Mesendoderm (in vitro differentiated cells): ENCODE measurements around the gene RDH11.
"Not testable (repeated sequence)": the region's sequence is repeated elsewhere in the genome, so short reads cannot be mapped to it uniquely, and the experiment has no call there.

Experiments
- DNase-seq: peaks from one replicate; pipeline ENCODE4 v3.0.0; 2013
- H2AK5ac ChIP-seq: 2 replicates; pipeline ENCODE4 v1.6.1; 2013; ENCODE audit warnings: low read length, inconsistent platforms
- H2BK120ac ChIP-seq: 2 replicates; pipeline ENCODE4 v1.6.1; 2013; ENCODE audit warnings: low read depth, mild to moderate bottlenecking, low read length, moderate library complexity, mixed read lengths
- H2BK15ac ChIP-seq: replicated peaks from 2 replicates; pipeline ENCODE4 v1.6.1; 2013; ENCODE audit warnings: low read depth, mild to moderate bottlenecking, moderate library complexity
- H2BK5ac ChIP-seq: 2 replicates; pipeline ENCODE4 v1.6.1; 2013; ENCODE audit warnings: low read length, inconsistent platforms
- H3K18ac ChIP-seq: 2 replicates; pipeline ENCODE4 v1.6.1; 2013; ENCODE audit warnings: mild to moderate bottlenecking, low read length, mixed read lengths
- H3K23ac ChIP-seq: one replicate; pipeline ENCODE4 v1.6.1; 2013; ENCODE audit warnings: low read length
- H3K27ac ChIP-seq: 2 replicates; pipeline ENCODE4 v1.5.1; 2013; ENCODE audit warnings: low read depth, mild to moderate bottlenecking, inconsistent platforms, low read length, moderate library complexity
- H3K27me3 ChIP-seq: 2 replicates; pipeline ENCODE4 v1.6.1; 2013; ENCODE audit warnings: low read length, control low read depth, mild to moderate bottlenecking, inconsistent platforms; ENCODE audit not compliant: insufficient read depth, poor library complexity
- H3K36me3 ChIP-seq: 2 replicates; pipeline ENCODE4 v1.6.1; 2013; ENCODE audit warnings: low read length, inconsistent platforms; ENCODE audit not compliant: control insufficient read depth, insufficient read depth
- H3K4ac ChIP-seq: one replicate; pipeline ENCODE4 v1.6.1; 2013; ENCODE audit warnings: low read depth, mild to moderate bottlenecking, low read length, moderate library complexity
- H3K4me1 ChIP-seq: 2 replicates; pipeline ENCODE4 v1.6.1; 2013; ENCODE audit warnings: low read depth, low read length, inconsistent platforms; ENCODE audit not compliant: control insufficient read depth
- H3K4me2 ChIP-seq: 2 replicates; pipeline ENCODE4 v1.6.1; 2013; ENCODE audit warnings: low read length
- H3K4me3 ChIP-seq: 2 replicates; pipeline ENCODE4 v1.5.1; 2013; ENCODE audit warnings: mild to moderate bottlenecking, low read length
- H3K56ac ChIP-seq: one replicate; pipeline ENCODE4 v1.6.1; 2013; ENCODE audit warnings: low read length
- H3K79me1 ChIP-seq: 2 replicates; pipeline ENCODE4 v1.6.1; 2013; ENCODE audit warnings: low read length, inconsistent platforms
- H3K79me2 ChIP-seq: 2 replicates; pipeline ENCODE4 v1.6.1; 2013; ENCODE audit warnings: mild to moderate bottlenecking, low read length; ENCODE audit not compliant: control insufficient read depth, insufficient read depth
- H3K9ac ChIP-seq: 2 replicates; pipeline ENCODE4 v1.6.1; 2013; ENCODE audit warnings: low read length, inconsistent platforms
- H4K5ac ChIP-seq: one replicate; pipeline ENCODE4 v1.6.1; 2013; ENCODE audit warnings: low read length
- H4K8ac ChIP-seq: one replicate; pipeline ENCODE4 v1.6.1; 2013; ENCODE audit warnings: low read depth, mild to moderate bottlenecking, control low read depth, low read length, moderate library complexity
- WGBS: extraction: QIAGEN DNeasy Blood & Tissue Kit; methylation state at CpG from one replicate; pipeline ENCODE4 v1.1.7; 2013; ENCODE audit warnings: low lambda C conversion rate, missing lambda C conversion rate; ENCODE audit not compliant: insufficient coverage; ENCODE audit errors: extremely low coverage; 5-methylcytosine and 5-hydroxymethylcytosine counted together

Gene RDH11

GRCh38 chr14:67722293-67722692 lies 26.7 kb upstream of the RDH11 start:
- no peak overlapping the region for H3K9ac ChIP-seq
- H3K23ac ChIP-seq: no peak overlapping the region
- no peak overlapping the region for H3K56ac ChIP-seq
- peak; percentile 63 for DNase-seq
- H3K36me3 ChIP-seq: no peaks in the 10 kb centered on the region
- H2AK5ac ChIP-seq: no peak overlapping the region
- H3K4me1 ChIP-seq: no peaks in the 10 kb centered on the region
- H3K27ac ChIP-seq: no peak overlapping the region
- WGBS: no CpG with 5 or more reads among the region's 3 CpGs
- no peaks in the 10 kb centered on the region for H3K79me1 ChIP-seq
- H3K4me3 ChIP-seq: no peak overlapping the region
- no peaks in the 10 kb centered on the region for H3K27me3 ChIP-seq
- no peaks in the 10 kb centered on the region for H3K79me2 ChIP-seq
- H3K4me2 ChIP-seq: no peak overlapping the region
- H2BK5ac ChIP-seq: no peak overlapping the region
- H2BK120ac ChIP-seq: no peak overlapping the region
- no peak overlapping the region for H4K8ac ChIP-seq
- no peak overlapping the region for H4K5ac ChIP-seq
- H3K18ac ChIP-seq: no peak overlapping the region
- no peak overlapping the region for H2BK15ac ChIP-seq
- no peak overlapping the region for H3K4ac ChIP-seq

DNA sequence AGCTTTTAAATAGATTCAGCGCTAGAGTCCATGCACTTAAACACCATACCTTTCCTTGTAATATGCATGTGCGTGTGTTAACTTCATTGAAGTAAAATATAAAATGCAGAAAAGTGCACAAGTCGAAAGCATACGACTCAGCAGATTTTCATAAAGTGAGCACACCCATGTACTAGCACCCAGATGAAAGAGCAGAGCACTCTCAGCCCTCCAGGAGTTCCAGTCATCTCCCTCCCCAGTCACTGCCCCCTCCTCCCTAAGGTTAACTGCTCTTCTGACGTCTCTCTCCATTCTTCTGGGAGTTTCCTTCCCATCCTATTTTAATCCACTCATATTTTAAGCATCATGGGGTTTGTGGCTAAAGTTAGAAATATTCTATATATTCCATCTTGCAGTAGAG lies 26.3 kb upstream of the RDH11 start:
- no peak overlapping the region for H2BK120ac ChIP-seq
- no peak overlapping the region for H2BK15ac ChIP-seq
- H3K4me1 ChIP-seq: no peaks in the 10 kb centered on the region
- no peak overlapping the region for H4K8ac ChIP-seq
- WGBS: no CpG with 5 or more reads among the region's 5 CpGs
- no peaks in the 10 kb centered on the region for H3K79me1 ChIP-seq
- no peak overlapping the region for H3K4me3 ChIP-seq
- H3K27ac ChIP-seq: no peak overlapping the region
- H4K5ac ChIP-seq: no peak overlapping the region
- H3K23ac ChIP-seq: no peak overlapping the region
- DNase-seq: no peak
- H2BK5ac ChIP-seq: no peak overlapping the region
- H3K4ac ChIP-seq: no peak overlapping the region
- no peak overlapping the region for H2AK5ac ChIP-seq
- no peak overlapping the region for H3K4me2 ChIP-seq
- no peaks in the 10 kb centered on the region for H3K79me2 ChIP-seq
- H3K56ac ChIP-seq: no peak overlapping the region
- no peaks in the 10 kb centered on the region for H3K27me3 ChIP-seq
- no peak overlapping the region for H3K18ac ChIP-seq
- no peaks in the 10 kb centered on the region for H3K36me3 ChIP-seq
- H3K9ac ChIP-seq: no peak overlapping the region

DNA sequence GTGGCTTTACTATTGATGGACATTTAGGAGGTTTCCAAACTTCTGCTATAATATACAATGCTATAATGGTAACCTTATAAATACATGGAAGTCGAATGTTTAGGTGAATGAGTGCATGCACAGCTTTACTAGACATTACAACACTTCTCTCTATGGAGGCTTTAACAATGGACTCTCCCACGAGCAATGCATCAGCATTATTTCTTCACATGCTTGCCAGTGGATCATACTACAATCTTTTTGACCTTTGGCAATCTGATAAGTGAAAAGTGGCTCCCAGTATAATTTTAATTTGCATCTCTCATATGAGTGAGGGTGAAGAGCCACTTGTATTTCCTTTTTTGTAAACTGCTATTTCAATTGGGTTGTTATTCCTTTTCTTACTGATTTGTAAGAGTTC lies 24.3 kb upstream of the RDH11 start:
- Histone ChIP-seq H2BK15ac (no peak overlapping the region), H2BK5ac (no peak overlapping the region), H3K27me3 (no peaks in the 10 kb centered on the region), H4K8ac (no peak overlapping the region), H3K23ac (no peak overlapping the region), H3K4me1 (no peaks in the 10 kb centered on the region), H3K79me1 (no peaks in the 10 kb centered on the region), H4K5ac (no peak overlapping the region), H2BK120ac (no peak overlapping the region), H3K4ac (no peak overlapping the region), H3K36me3 (no peaks in the 10 kb centered on the region), H3K4me3 (no peak overlapping the region), H3K27ac (no peak overlapping the region), H3K56ac (no peak overlapping the region), H3K79me2 (no peaks in the 10 kb centered on the region), H3K18ac (no peak overlapping the region), H3K4me2 (no peak overlapping the region), H2AK5ac (no peak overlapping the region), H3K9ac (no peak overlapping the region)
- no peak for DNase-seq
- no CpG with 5 or more reads among the region's 2 CpGs for WGBS

DNA sequence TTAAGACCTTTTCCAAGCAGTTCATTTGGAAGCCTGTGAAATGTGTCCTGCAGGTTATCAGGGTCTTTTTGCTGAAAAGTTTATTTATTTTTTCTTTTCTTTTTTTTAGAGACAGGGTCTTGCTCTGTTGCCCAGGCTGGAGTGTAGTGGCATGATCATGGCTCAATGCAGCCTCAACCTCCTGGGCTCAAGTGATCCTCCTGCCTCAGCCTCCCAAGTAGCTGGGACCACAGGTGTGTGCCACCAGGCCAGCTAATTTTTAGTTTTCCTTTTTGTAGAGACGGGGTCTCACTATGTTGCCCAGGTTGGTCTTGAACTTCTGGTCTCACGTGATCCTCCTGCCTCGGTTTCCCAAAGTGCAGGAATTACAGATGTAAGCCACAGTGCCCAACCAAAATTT lies 23.8 kb upstream of the RDH11 start:
- not testable (repeated sequence) for H3K4ac ChIP-seq, H3K4me2 ChIP-seq, H3K79me1 ChIP-seq, H2AK5ac ChIP-seq, H4K5ac ChIP-seq, H3K18ac ChIP-seq, H4K8ac ChIP-seq, H3K4me1 ChIP-seq, H3K56ac ChIP-seq, H3K79me2 ChIP-seq, H3K4me3 ChIP-seq, H3K23ac ChIP-seq, H3K27ac ChIP-seq, H3K27me3 ChIP-seq, H2BK120ac ChIP-seq, H3K36me3 ChIP-seq, H2BK5ac ChIP-seq, H3K9ac ChIP-seq, DNase-seq, H2BK15ac ChIP-seq
- WGBS: no CpG with 5 or more reads among the region's 3 CpGs

GRCh38 chr14:67718265-67718664 lies 22.7 kb upstream of the RDH11 start:
- no peak overlapping the region for H2BK120ac ChIP-seq
- H3K4me2 ChIP-seq: no peak overlapping the region
- no peaks in the 10 kb centered on the region for H3K4me1 ChIP-seq
- no peaks in the 10 kb centered on the region for H3K36me3 ChIP-seq
- H3K79me1 ChIP-seq: no peaks in the 10 kb centered on the region
- DNase-seq: no peak
- no peak overlapping the region for H2AK5ac ChIP-seq
- no peak overlapping the region for H3K4ac ChIP-seq
- WGBS: no CpG with 5 or more reads among the region's 2 CpGs
- H3K27me3 ChIP-seq: no peaks in the 10 kb centered on the region
- H4K5ac ChIP-seq: no peak overlapping the region
- no peak overlapping the region for H3K23ac ChIP-seq
- no peak overlapping the region for H2BK15ac ChIP-seq
- H3K4me3 ChIP-seq: no peak overlapping the region
- H3K27ac ChIP-seq: no peak overlapping the region
- H3K18ac ChIP-seq: no peak overlapping the region
- H3K79me2 ChIP-seq: no peaks in the 10 kb centered on the region
- no peak overlapping the region for H2BK5ac ChIP-seq
- H4K8ac ChIP-seq: no peak overlapping the region
- no peak overlapping the region for H3K9ac ChIP-seq
- no peak overlapping the region for H3K56ac ChIP-seq

- 100% methylated on average over 1 of the region's 1 CpG for WGBS
These were observed 21.5 kb upstream of the RDH11 start for GRCh38 chr14:67717048-67717447.

More at GRCh38 chr14:67717048-67717447, 21.5 kb upstream of the RDH11 start:
- H2BK5ac ChIP-seq: no peak overlapping the region
- no peak overlapping the region for H4K5ac ChIP-seq
- H3K4ac ChIP-seq: no peak overlapping the region
- H2BK120ac ChIP-seq: no peak overlapping the region
- no peaks in the 10 kb centered on the region for H3K36me3 ChIP-seq
- no peaks in the 10 kb centered on the region for H3K79me1 ChIP-seq
- H3K27me3 ChIP-seq: no peaks in the 10 kb centered on the region
- no peak overlapping the region for H3K4me2 ChIP-seq
- no peak overlapping the region for H3K23ac ChIP-seq
- no peak overlapping the region for H3K4me3 ChIP-seq
- H4K8ac ChIP-seq: no peak overlapping the region
- H3K27ac ChIP-seq: no peak overlapping the region
- no peaks in the 10 kb centered on the region for H3K4me1 ChIP-seq
- no peaks in the 10 kb centered on the region for H3K79me2 ChIP-seq
- H3K18ac ChIP-seq: no peak overlapping the region
- H2AK5ac ChIP-seq: no peak overlapping the region
- no peak overlapping the region for H3K56ac ChIP-seq
- no peak overlapping the region for H2BK15ac ChIP-seq
- no peak overlapping the region for H3K9ac ChIP-seq
- DNase-seq: no peak
